GDM1 (cell line): Measurements from ENCODE around the gene LAMC1.

Experiments
- DNase-seq: peaks from one replicate; lab custom pipeline; 2025; lab: John Stamatoyannopoulos, UW

LAMC1 gene

DNA sequence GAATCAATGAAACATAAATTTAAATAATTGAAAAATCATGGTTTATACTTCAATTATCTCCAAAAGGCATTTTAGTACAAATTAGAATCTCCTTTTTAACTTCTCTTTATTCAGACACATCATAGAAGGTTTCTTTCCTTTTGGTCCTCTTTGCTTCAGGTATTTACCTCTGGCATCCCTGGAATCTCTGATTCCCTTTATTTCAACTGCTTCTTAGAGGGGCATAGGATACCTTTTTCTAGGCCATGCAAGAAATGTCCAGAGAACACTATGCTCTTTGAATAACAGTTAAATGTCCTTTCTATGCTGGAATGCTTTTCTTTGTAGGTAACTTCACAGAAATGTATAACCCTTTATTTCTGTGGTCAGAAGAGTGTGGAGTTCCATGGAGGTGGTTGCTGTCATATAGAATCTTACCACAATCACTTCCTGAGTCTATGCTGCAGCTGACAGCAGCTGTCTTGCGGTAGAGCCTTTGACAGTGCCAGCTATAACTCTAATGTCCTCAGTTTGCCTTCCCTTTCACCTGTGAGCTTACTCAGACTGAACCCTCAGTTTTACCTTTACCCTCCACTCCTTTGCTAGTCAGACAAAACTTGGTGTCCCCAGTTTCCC, 171.4 kb downstream of the LAMC1 start:
- no peak for DNase-seq

DNA sequence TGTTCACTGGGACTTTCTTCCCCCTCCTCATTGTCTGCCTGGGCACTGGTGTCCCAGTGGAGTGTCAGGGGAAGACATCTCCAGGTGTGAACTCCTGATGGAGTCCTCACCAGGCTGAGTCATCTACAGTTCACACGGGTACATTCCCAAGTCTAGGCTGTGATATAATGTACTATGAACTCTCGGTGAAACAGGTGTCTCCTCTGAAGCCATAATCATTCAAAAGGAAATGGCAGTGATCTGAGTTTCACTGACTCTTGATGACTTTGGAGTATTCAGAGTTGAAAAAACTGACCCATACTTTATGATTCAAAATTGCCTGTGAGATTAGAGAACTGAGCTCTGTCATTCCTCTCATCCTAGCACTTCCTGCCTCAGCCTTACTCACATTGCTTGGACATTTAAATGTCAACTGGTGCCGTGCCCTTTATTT, 171.9 kb downstream of the LAMC1 start:
- DNase-seq: no peak
